PFSK-1 (cell line): Measurements from ENCODE around the gene ABHD6.

Source experiments
- FOXP2 ChIP-seq: optimal IDR thresholded peaks from 2 replicates; pipeline ENCODE3; 2011; ENCODE audit warnings: borderline replicate concordance, control low read depth, inconsistent platforms; ENCODE audit not compliant: insufficient read depth; ENCODE audit errors: extremely low read length, extremely low read depth
- POLR2AphosphoS5 ChIP-seq: IDR thresholded peaks from 2 replicates; pipeline ENCODE4 v1.6.1; 2012; ENCODE audit warnings: low read depth, mild to moderate bottlenecking, control low read depth, low read length, moderate library complexity
- SIN3A ChIP-seq: IDR thresholded peaks from 2 replicates; pipeline ENCODE4 v1.6.1; 2012; ENCODE audit warnings: mild to moderate bottlenecking, low read length, moderate library complexity, borderline replicate concordance; ENCODE audit not compliant: insufficient read depth
- TAF1 ChIP-seq: IDR thresholded peaks from 2 replicates; pipeline ENCODE4 v1.6.1; 2012; ENCODE audit warnings: low read length, control low read depth, borderline replicate concordance; ENCODE audit not compliant: insufficient read depth
- TF ChIP-seq, protein P1 (sequence below), 2 experiments: IDR thresholded peaks; 2 replicates each; pipeline versions ENCODE4 v1.6.1 to v1.8.0; 2011 to 2012; ENCODE audit warnings: low read depth in 2 of 2, low read length in 2 of 2, control low read depth in 1 of 2, inconsistent platforms in 1 of 2, mild to moderate bottlenecking in 1 of 2, moderate library complexity in 1 of 2; ENCODE audit not compliant: insufficient read depth in 1 of 2

Gene ABHD6

DNA sequence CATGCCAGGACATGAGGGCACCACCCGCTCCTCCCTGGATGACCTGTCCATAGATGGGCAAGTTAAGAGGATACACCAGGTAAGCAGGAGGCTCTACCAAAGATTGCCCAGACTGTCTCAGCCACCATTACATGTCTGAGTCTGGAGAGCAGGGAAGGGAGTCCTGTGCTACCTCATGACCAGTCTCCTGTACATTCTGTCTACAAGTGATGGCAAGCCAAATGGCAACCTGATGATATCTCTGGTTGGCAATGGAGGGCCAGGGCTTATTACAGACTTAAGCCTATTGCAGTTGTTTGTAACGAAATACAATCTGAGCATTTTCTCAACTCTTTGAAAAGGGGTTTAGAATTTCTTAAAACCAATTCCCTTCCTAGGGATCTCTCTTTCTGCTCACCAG, 31.8 kb downstream of the ABHD6 start:
- TF ChIP-seq SIN3A = no peak
- TF ChIP-seq TAF1 = no peak
- no peak for TF ChIP-seq FOXP2
- TF ChIP-seq POLR2AphosphoS5 = no peak
- TF ChIP-seq, protein P1, sequence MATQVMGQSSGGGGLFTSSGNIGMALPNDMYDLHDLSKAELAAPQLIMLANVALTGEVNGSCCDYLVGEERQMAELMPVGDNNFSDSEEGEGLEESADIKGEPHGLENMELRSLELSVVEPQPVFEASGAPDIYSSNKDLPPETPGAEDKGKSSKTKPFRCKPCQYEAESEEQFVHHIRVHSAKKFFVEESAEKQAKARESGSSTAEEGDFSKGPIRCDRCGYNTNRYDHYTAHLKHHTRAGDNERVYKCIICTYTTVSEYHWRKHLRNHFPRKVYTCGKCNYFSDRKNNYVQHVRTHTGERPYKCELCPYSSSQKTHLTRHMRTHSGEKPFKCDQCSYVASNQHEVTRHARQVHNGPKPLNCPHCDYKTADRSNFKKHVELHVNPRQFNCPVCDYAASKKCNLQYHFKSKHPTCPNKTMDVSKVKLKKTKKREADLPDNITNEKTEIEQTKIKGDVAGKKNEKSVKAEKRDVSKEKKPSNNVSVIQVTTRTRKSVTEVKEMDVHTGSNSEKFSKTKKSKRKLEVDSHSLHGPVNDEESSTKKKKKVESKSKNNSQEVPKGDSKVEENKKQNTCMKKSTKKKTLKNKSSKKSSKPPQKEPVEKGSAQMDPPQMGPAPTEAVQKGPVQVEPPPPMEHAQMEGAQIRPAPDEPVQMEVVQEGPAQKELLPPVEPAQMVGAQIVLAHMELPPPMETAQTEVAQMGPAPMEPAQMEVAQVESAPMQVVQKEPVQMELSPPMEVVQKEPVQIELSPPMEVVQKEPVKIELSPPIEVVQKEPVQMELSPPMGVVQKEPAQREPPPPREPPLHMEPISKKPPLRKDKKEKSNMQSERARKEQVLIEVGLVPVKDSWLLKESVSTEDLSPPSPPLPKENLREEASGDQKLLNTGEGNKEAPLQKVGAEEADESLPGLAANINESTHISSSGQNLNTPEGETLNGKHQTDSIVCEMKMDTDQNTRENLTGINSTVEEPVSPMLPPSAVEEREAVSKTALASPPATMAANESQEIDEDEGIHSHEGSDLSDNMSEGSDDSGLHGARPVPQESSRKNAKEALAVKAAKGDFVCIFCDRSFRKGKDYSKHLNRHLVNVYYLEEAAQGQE (IDR thresholded peaks at IDR 0.05; ENCODE audit: insufficient read depth in 1 of 2, low read depth in 2 of 2, low read length in 2 of 2) = no peak

DNA sequence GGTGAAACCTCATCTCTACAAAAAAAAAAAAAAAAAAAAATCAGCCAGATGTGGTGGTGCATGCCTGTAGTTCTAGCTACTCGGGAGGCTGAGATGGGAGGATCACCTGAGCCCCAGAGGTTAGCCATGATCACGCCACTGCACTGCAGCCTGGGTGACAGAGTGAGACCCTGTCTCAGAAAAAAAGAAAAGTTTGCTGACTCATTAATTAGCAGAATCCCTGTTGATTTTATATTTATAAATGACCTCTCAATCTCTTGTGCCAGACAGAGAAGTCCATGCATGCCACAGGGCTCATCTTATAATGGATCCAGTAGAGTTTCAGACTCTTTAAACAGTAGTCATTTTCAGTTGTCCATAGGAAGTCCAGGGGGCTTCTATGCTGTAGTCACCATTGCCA, 32.9 kb downstream of the ABHD6 start:
- TF ChIP-seq POLR2AphosphoS5 = no peak

DNA sequence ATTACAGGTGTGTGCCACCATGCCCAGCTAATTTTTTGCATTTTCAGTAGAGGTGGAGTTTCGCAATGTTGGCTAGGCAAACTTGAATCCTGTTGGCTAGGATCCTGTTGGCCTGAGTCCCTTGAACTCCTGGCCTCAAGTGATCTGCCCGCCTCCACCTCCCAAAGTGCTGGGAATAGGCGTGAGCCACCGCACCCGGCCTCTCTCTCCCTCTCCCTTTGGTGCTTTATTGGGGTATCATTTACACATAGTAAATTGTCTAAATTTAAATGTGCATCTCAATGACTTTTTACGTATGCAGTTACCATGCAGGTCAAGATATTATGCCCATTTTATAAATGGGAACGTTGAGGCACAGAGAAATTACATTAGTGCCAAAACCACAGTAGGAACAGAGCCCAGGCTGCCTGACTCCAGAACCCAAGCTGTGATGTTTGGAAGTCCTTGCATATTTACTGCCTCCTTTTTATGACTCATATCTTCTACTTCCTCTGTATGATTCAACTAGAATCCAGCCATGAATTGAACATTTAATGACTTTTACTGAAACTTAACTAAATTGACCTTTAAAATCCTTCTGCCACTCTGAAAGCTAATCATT, 34.4 kb downstream of the ABHD6 start:
- TF ChIP-seq TAF1 (no peak), POLR2AphosphoS5 (no peak), SIN3A (no peak), FOXP2 (no peak)
- TF ChIP-seq, protein P1 (IDR thresholded peaks at IDR 0.05; ENCODE audit: insufficient read depth in 1 of 2, low read depth in 2 of 2, low read length in 2 of 2) = no peak

DNA sequence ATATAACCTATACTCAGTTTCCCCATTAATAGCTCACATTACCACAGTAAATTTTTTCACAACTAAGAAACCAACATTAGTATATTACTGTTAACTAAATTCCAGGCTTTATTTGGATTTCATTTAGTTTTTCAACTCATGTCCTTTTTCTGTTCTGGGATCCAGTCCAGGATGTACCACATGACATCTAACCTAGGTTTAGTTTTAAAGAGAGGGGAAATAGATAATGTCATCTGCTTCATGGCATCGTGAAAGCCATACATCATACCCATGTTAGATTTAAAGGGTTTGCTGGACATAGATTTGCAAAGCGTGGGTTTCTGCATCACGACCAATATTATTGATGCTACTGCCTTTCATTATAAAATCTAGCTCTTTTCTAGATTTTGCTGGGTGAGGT, 35.3 kb downstream of the ABHD6 start:
- TF ChIP-seq SIN3A = no peak
- no peak for TF ChIP-seq POLR2AphosphoS5
- no peak for TF ChIP-seq FOXP2
- TF ChIP-seq, protein P1 (IDR thresholded peaks at IDR 0.05; ENCODE audit: insufficient read depth in 1 of 2, low read depth in 2 of 2, low read length in 2 of 2) = no peak
- TF ChIP-seq TAF1 = no peak

DNA sequence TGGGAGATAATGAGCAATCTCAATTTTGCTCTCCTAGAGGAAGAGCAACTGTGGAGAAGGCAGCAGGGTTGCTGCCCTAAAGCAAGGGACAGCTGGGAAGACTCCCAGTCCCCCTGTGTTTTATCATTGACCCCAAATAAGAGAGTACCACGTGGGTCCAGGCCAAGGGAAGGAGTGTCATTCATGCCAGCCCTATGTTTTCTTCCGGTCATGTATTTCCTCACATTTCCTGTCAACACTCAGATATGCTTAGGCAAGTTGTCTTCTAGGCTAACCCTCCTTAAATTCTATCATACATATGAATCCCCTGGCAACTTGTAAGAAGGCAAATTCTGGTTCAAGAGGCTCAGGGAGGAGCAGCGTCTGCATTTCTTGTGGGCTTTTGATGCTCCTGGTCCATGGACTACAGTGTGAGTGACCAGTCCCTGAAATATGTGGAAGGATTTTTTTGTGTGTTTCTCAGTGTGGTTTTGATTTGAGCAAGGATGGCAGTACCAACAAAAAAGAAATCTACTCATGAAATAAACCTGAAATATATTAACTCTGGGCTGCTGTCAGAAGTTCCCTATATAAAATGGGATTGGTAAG, 36.5 kb downstream of the ABHD6 start:
- peak; percentile 9 for TF ChIP-seq FOXP2
- TF ChIP-seq SIN3A = no peak

DNA sequence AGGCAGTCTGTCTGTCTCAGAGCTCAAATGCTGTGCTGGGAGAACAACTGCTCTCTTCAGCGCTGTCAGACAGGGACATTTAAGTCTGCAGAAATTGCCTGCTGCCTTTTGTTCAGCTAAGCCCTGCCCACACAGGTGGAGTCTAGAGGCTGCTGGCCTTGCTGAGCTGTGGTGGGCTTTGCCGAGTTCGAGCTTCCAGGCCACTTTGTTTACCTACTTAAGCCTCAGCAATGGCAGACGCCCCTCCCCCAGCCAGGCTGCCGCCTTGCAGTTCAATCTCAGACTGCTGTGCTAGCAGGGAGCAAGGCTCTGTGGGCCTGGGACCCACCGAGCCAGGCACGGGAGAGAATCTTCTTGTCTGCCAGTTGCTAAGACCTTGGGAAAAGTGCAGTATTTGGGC, 43.5 kb downstream of the ABHD6 start:
- no peak for TF ChIP-seq POLR2AphosphoS5
- TF ChIP-seq TAF1 = no peak
- TF ChIP-seq, protein P1 (IDR thresholded peaks at IDR 0.05; ENCODE audit: insufficient read depth in 1 of 2, low read depth in 2 of 2, low read length in 2 of 2) = no peak
- TF ChIP-seq FOXP2 = no peak
